ENCODE measurements around the gene RFTN1.

RFTN1 gene

DNA sequence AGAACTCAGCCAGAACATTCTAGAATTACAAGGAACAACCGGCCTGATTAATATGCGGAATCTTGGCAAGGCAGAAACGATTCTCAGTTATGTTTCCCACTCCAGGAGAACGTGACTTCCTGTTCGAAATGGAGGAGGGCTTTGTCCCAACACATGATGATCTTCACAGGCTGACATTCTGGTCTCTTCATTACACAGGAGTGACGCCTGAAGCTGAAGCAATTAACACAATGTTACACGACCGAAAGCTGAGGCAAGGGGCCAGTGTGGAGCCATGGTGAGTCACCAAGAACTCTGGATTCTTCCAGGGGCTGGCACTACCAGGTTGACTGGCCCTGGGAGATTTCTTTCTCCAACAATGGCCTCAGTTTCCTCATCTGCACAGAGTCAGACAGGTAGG is 40.9 kb downstream of the RFTN1 start:
- peaks cover 100% of the 10 kb centered on the region for H3K79me2 ChIP-seq (ENCODE audit: control insufficient read depth, low read length)
- peaks cover 99% of the 10 kb centered on the region for H3K4me1 ChIP-seq (ENCODE audit: control insufficient read depth, low read length)
- peaks cover 98% of the 10 kb centered on the region for H3K36me3 ChIP-seq (ENCODE audit: control insufficient read depth, low read length)

DNA sequence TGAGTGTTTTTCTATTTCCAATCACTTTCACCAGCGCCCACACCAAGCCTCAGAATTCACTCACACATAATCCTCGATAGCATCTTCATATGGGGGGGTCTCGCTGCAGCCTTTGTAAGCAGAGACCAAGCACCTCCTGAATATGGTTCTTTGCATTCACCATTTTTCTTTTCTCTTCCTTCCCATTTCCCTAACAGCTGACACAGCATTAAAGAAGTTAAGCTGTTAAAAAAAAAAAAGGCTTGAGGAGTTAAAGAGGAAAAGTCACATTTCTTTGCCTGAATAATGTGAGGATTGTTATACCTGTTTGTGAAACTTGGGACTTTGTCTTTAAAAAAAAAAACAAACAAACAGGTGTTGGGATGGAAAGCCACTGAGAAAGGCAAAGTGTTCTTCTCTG is 41.6 kb downstream of the RFTN1 start:
- peaks cover 20% of the 10 kb centered on the region for H4K20me1 ChIP-seq (ENCODE audit: control insufficient read depth, insufficient read depth, low read depth, low read length)
- no peaks in the 10 kb centered on the region for H3K9me3 ChIP-seq (ENCODE audit: control insufficient read depth, insufficient read depth, low read length)
- 0 out of 2 replicates have a peak overlapping the region, but pooled peaks have one; percentile 3 for H3K27ac ChIP-seq (ENCODE audit: low read depth, low read length)
- H3F3A ChIP-seq (ENCODE audit: control insufficient read depth, insufficient read depth): peaks cover 5% of the 10 kb centered on the region; the same call in 1 of the 2 replicates
- no peak overlapping the region for H3K4me3 ChIP-seq (ENCODE audit: low read length)
- H3K4me1 ChIP-seq (ENCODE audit: control insufficient read depth, low read length): peaks cover 99% of the 10 kb centered on the region
- TF ChIP-seq, protein P1, sequence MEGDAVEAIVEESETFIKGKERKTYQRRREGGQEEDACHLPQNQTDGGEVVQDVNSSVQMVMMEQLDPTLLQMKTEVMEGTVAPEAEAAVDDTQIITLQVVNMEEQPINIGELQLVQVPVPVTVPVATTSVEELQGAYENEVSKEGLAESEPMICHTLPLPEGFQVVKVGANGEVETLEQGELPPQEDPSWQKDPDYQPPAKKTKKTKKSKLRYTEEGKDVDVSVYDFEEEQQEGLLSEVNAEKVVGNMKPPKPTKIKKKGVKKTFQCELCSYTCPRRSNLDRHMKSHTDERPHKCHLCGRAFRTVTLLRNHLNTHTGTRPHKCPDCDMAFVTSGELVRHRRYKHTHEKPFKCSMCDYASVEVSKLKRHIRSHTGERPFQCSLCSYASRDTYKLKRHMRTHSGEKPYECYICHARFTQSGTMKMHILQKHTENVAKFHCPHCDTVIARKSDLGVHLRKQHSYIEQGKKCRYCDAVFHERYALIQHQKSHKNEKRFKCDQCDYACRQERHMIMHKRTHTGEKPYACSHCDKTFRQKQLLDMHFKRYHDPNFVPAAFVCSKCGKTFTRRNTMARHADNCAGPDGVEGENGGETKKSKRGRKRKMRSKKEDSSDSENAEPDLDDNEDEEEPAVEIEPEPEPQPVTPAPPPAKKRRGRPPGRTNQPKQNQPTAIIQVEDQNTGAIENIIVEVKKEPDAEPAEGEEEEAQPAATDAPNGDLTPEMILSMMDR (IDR thresholded peaks at IDR 0.05; ENCODE audit: low read depth, low read length, poor library complexity, severe bottlenecking): no peak
- TF ChIP-seq EZH2phosphoT487 (IDR thresholded peaks at IDR 0.05; ENCODE audit: borderline replicate concordance, low read length): no peak
- H3K9me2 ChIP-seq (replicated peaks; ENCODE audit: control insufficient read depth, low read length): no peaks in the 10 kb centered on the region
- H3K27me3 ChIP-seq (ENCODE audit: control insufficient read depth, low read length): no peaks in the 10 kb centered on the region
- H3K79me2 ChIP-seq (ENCODE audit: control insufficient read depth, low read length): peaks cover 100% of the 10 kb centered on the region
- peak overlapping the region; percentile 24; the same call in 1 of the 2 replicates for H3K4me2 ChIP-seq (ENCODE audit: low read length)
- peaks cover 98% of the 10 kb centered on the region for H3K36me3 ChIP-seq (ENCODE audit: control insufficient read depth, low read length)

More for the DNA sequence above, 40.9 kb downstream of the RFTN1 start:
- Histone ChIP-seq H3K9me3 (ENCODE audit: control insufficient read depth, insufficient read depth, low read length) (no peaks in the 10 kb centered on the region), H3K9me2 (replicated peaks; ENCODE audit: control insufficient read depth, low read length) (no peaks in the 10 kb centered on the region), H3K27me3 (ENCODE audit: control insufficient read depth, low read length) (no peaks in the 10 kb centered on the region), H4K20me1 (ENCODE audit: control insufficient read depth, insufficient read depth, low read depth, low read length) (peaks cover 20% of the 10 kb centered on the region), H3F3A (ENCODE audit: control insufficient read depth, insufficient read depth) (peaks cover 5% of the 10 kb centered on the region; the same call in 1 of the 2 replicates), H3K4me2 (ENCODE audit: low read length) (peak overlapping the region; percentile 24; the same call in 1 of the 2 replicates), H3K27ac (ENCODE audit: low read depth, low read length) (0 out of 2 replicates have a peak overlapping the region, but pooled peaks have one; percentile 3), H3K4me3 (ENCODE audit: low read length) (no peak overlapping the region)
- TF ChIP-seq EZH2phosphoT487 (IDR thresholded peaks at IDR 0.05; ENCODE audit: borderline replicate concordance, low read length): no peak
- TF ChIP-seq, protein P1 (IDR thresholded peaks at IDR 0.05; ENCODE audit: low read depth, low read length, poor library complexity, severe bottlenecking): no peak

DNA sequence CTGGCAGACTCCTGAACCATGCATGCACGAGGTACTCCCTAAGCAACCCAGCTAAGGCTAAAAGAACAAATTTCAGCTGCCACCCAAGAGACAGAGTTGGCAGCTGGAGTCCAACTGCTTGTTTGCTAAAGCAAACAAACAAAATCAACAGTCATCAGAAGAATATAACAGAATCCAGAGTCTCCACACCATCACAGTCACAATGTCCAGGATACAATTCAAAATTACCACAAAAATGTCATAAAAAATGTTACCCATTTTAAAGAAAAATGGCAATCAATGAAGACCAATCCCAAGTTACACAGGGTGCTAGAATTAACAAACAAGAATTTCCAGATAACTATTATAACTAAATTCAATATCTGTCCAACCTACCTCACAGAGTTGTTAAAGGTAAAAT is 42.9 kb downstream of the RFTN1 start:
- H3K4me3 ChIP-seq (ENCODE audit: low read length): peak overlapping the region; percentile 2; the same call in 1 of the 2 replicates
- TF ChIP-seq, protein P1 (IDR thresholded peaks at IDR 0.05; ENCODE audit: low read depth, low read length, poor library complexity, severe bottlenecking): no peak
- TF ChIP-seq EZH2phosphoT487 (IDR thresholded peaks at IDR 0.05; ENCODE audit: borderline replicate concordance, low read length): no peak

More for the DNA sequence above, 42.9 kb downstream of the RFTN1 start:
- Histone ChIP-seq H3K27ac (ENCODE audit: low read depth, low read length) (peak overlapping the region; percentile 51), H3K4me1 (ENCODE audit: control insufficient read depth, low read length) (peaks cover 99% of the 10 kb centered on the region), H3K36me3 (ENCODE audit: control insufficient read depth, low read length) (peaks cover 98% of the 10 kb centered on the region), H3F3A (ENCODE audit: control insufficient read depth, insufficient read depth) (peaks cover 7% of the 10 kb centered on the region), H3K9me3 (ENCODE audit: control insufficient read depth, insufficient read depth, low read length) (no peaks in the 10 kb centered on the region), H3K4me2 (ENCODE audit: low read length) (peak overlapping the region; percentile 51), H4K20me1 (ENCODE audit: control insufficient read depth, insufficient read depth, low read depth, low read length) (peaks cover 11% of the 10 kb centered on the region), H3K27me3 (ENCODE audit: control insufficient read depth, low read length) (no peaks in the 10 kb centered on the region), H3K79me2 (ENCODE audit: control insufficient read depth, low read length) (peaks cover 100% of the 10 kb centered on the region), H3K9me2 (replicated peaks; ENCODE audit: control insufficient read depth, low read length) (no peaks in the 10 kb centered on the region)

All from DOHH2 (cell line).